ENCODE measurements around the gene PAPPA.

DNA sequence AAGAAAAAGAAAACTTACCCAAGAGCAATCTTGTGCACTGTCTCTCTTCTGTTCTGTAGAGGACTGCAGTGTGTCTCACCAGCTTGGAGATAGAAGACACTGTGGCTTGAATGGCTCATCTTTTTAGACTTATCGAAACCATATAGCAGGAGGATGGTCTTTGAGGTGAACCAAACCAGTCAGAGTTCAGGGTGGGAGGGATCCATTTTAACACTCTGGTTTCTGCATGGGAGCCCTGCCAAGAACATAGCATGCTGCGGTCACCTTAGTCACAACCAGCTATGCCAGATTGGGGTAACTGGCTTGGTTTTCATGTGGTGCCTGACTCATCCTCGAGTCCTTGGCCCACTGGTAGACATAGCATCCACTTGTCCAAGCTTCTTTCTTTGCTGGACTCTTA is 135.1 kb downstream of the PAPPA start:
- TF ChIP-seq, protein P1, sequence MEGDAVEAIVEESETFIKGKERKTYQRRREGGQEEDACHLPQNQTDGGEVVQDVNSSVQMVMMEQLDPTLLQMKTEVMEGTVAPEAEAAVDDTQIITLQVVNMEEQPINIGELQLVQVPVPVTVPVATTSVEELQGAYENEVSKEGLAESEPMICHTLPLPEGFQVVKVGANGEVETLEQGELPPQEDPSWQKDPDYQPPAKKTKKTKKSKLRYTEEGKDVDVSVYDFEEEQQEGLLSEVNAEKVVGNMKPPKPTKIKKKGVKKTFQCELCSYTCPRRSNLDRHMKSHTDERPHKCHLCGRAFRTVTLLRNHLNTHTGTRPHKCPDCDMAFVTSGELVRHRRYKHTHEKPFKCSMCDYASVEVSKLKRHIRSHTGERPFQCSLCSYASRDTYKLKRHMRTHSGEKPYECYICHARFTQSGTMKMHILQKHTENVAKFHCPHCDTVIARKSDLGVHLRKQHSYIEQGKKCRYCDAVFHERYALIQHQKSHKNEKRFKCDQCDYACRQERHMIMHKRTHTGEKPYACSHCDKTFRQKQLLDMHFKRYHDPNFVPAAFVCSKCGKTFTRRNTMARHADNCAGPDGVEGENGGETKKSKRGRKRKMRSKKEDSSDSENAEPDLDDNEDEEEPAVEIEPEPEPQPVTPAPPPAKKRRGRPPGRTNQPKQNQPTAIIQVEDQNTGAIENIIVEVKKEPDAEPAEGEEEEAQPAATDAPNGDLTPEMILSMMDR (IDR thresholded peaks at IDR 0.05 in 2 of 3, conservative IDR thresholded peaks at IDR 0.05 in 1 of 3; ENCODE audit: insufficient read depth in 2 of 3, low read depth in 1 of 3, low read length in 3 of 3) = no peak
- TF ChIP-seq CHD4 (IDR thresholded peaks at IDR 0.05; ENCODE audit: insufficient read depth, insufficient replicate concordance, low read depth, low read length, poor library complexity, severe bottlenecking) = no peak
- TF ChIP-seq SREBF2 (CRISPR knock-in tag; IDR thresholded peaks at IDR 0.05) = no peak
- TF ChIP-seq, protein P2, sequence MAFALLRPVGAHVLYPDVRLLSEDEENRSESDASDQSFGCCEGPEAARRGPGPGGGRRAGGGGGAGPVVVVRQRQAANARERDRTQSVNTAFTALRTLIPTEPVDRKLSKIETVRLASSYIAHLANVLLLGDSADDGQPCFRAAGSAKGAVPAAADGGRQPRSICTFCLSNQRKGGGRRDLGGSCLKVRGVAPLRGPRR (CRISPR knock-in tag; IDR thresholded peaks at IDR 0.05) = no peak
- TF ChIP-seq ZNF174 (CRISPR knock-in tag; IDR thresholded peaks at IDR 0.05) = no peak
- no peak for TF ChIP-seq HMG20A (CRISPR knock-in tag; conservative IDR thresholded peaks at IDR 0.05)
- no peak for TF ChIP-seq ETS2 (tag; IDR thresholded peaks at IDR 0.05; ENCODE audit: borderline replicate concordance, poor library complexity, severe bottlenecking)
- TF ChIP-seq ELF4 (CRISPR knock-in tag; IDR thresholded peaks at IDR 0.05) = no peak
- TF ChIP-seq HNRNPL (IDR thresholded peaks at IDR 0.05; ENCODE audit: low read depth, low read length) = no peak
